ENCODE results near the gene PHYH.
"Not testable (repeated sequence)": the region's sequence is repeated elsewhere in the genome, so short reads cannot be mapped to it uniquely, and the experiment has no call there.

PHYH gene

GRCh38 chr10:13322615-13323148, 22.8 kb upstream of the PHYH start:
- no peak for DNase-seq

GRCh38 chr10:13321576-13321975, 21.7 kb upstream of the PHYH start:
- DNase-seq = no peak

- DNase-seq = no peak
Observed at GRCh38 chr10:13319166-13319565, 19.3 kb upstream of the PHYH start.

GRCh38 chr10:13317474-13317873, 17.6 kb upstream of the PHYH start:
- DNase-seq = no peak

- no peak for DNase-seq
Observed at GRCh38 chr10:13316635-13317311, 16.9 kb upstream of the PHYH start.

- no peak for DNase-seq
Observed at GRCh38 chr10:13315361-13315760, 15.5 kb upstream of the PHYH start.

GRCh38 chr10:13311177-13311575, 11.3 kb upstream of the PHYH start:
- no peak for DNase-seq

- no peak for DNase-seq
Observed at GRCh38 chr10:13310518-13311176, 10.8 kb upstream of the PHYH start.

GRCh38 chr10:13309792-13310191, 9.9 kb upstream of the PHYH start:
- DNase-seq = no peak

GRCh38 chr10:13308096-13308495, 8.2 kb upstream of the PHYH start:
- no peak for DNase-seq

GRCh38 chr10:13306103-13306502, 6.2 kb upstream of the PHYH start:
- DNase-seq = no peak

- no peak for DNase-seq
Observed at GRCh38 chr10:13302821-13303555, 3.1 kb upstream of the PHYH start.

GRCh38 chr10:13298748-13299436, 972 bp downstream of the PHYH start:
- DNase-seq = no peak

GRCh38 chr10:13296476-13296875, 3.4 kb downstream of the PHYH start:
- DNase-seq = no peak

- no peak for DNase-seq
Observed at GRCh38 chr10:13294784-13295183, 5.1 kb downstream of the PHYH start.

GRCh38 chr10:13291821-13292773, 7.8 kb downstream of the PHYH start:
- no peak for DNase-seq

- no peak for DNase-seq
Observed at GRCh38 chr10:13291061-13291460, 8.8 kb downstream of the PHYH start.

GRCh38 chr10:13284050-13284449, 15.8 kb downstream of the PHYH start:
- DNase-seq = no peak

- not testable (repeated sequence) for DNase-seq
Observed at GRCh38 chr10:13282348-13282747, 17.5 kb downstream of the PHYH start.

- DNase-seq = no peak
Observed at GRCh38 chr10:13276749-13277365, 23.0 kb downstream of the PHYH start.

- DNase-seq = not testable (repeated sequence)
Observed at GRCh38 chr10:13276146-13276545, 23.7 kb downstream of the PHYH start.
